Ovary (tissue), 3 donors: ENCODE results near the gene EXD3.

Experiments used
- CTCF ChIP-seq, 3 donors: fragments of 450-650 bp in 2 of 3; fragments of 200-600 bp in 1 of 3; IDR thresholded peaks; one replicate each; pipeline versions ENCODE4 v1.5.1 to v1.8.0; 2016 to 2022; ENCODE audit warnings: antibody characterized with exemption in 3 of 3, mild to moderate bottlenecking in 1 of 3
- EP300 ChIP-seq: sonication (generic); formaldehyde crosslinking; IDR thresholded peaks from one replicate; pipeline ENCODE4 v1.6.1; 2017; ENCODE audit warnings: antibody characterized with exemption
- donor health status: DM: no; HTN: no; CAD: no.

- TF ChIP-seq CTCF (IDR thresholded peaks at IDR 0.05) (no peak), EP300 (no peak)
These were observed 110.1 kb downstream of the EXD3 start for GRCh38 chr9:137312852-137313325.
